Heart left ventricle (tissue), 16 donors: ENCODE measurements around the gene BCL6. TPM values are rescaled to one million over a fixed set of nuclear protein-coding genes. Genes with fewer than 3 reads are reported as not detected.

Source experiments
- ATAC-seq, 4 donors: fragments of 200-7000 bp; cut with Tn5 transposase; one replicate each; pipeline ENCODE4 v1.9.1; 2020 to 2022; ENCODE audit warnings: moderate library complexity in 4 of 4, mild to moderate bottlenecking in 3 of 4, moderate number of reproducible peaks in 1 of 4
- DNase-seq, 5 donors: peaks; one replicate each; pipeline ENCODE4 v3.0.0-alpha.2; 2020
- H3K27ac ChIP-seq, 12 donors: fragments of 200-600 bp; sonication (generic) in 4 of 12; one replicate each; pipeline versions ENCODE4 v1.5.0 to v1.8.0; 2016 to 2022; ENCODE audit warnings: mild to moderate bottlenecking in 2 of 12
- H3K27me3 ChIP-seq, 9 donors: fragments of 200-600 bp; sonication (generic) in 2 of 9; one replicate each; pipeline versions ENCODE4 v1.5.1 to v1.8.0; 2016 to 2022; ENCODE audit warnings: mild to moderate bottlenecking in 3 of 9
- H3K36me3 ChIP-seq, 9 donors: fragments of 200-600 bp; sonication (generic) in 2 of 9; one replicate each; pipeline versions ENCODE4 v1.5.0 to v1.8.0; 2018 to 2022; ENCODE audit warnings: mild to moderate bottlenecking in 2 of 9
- H3K4me1 ChIP-seq, 12 donors: fragments of 200-600 bp; sonication (generic) in 4 of 12; one replicate each; pipeline versions ENCODE4 v1.5.0 to v1.8.0; 2016 to 2022; ENCODE audit warnings: mild to moderate bottlenecking in 3 of 12
- H3K4me3 ChIP-seq, 12 donors: fragments of 200-600 bp; sonication (generic) in 4 of 12; one replicate each; pipeline versions ENCODE4 v1.5.0 to v1.8.0; 2017 to 2022; ENCODE audit warnings: mild to moderate bottlenecking in 9 of 12, moderate library complexity in 4 of 12
- H3K9me3 ChIP-seq, 12 donors: fragments of 200-600 bp; sonication (generic) in 4 of 12; one replicate each; pipeline versions ENCODE4 v1.5.0 to v1.8.0; 2016 to 2022; ENCODE audit warnings: mild to moderate bottlenecking in 1 of 12
- POLR2A ChIP-seq, 2 donors: fragments of 450-650 bp; IDR thresholded peaks; one replicate each; pipeline ENCODE4 v1.6.1; 2017; ENCODE audit warnings: antibody characterized with exemption in 2 of 2, mild to moderate bottlenecking in 2 of 2, moderate library complexity in 2 of 2
- WGBS, 4 donors: extraction: QIAGEN DNeasy Blood & Tissue Kit in 2 of 4; methylation state at CpG; one replicate each; pipeline versions ENCODE4 v1.1.5 to v1.1.7; 2013 to 2018; 5-methylcytosine and 5-hydroxymethylcytosine counted together
- intact Hi-C, 10 donors: fragments of 100-400 bp; cut with DNase I; formaldehyde crosslinking; loops; one replicate each; pipeline versions ENCODE4 v1.11.1 to v1.14.2; 2022
- polyA plus RNA-seq, 2 donors: library from polyadenylated mRNA; stranded (reverse); fragments of 200-250 nt; gene quantifications; one replicate each; pipeline ENCODE4 v1.2.3, GENCODE V29; 2013
- total RNA-seq, 9 donors: library from RNA; depleted of rRNA in 2 of 9; stranded (reverse); fragments of >200 nt in 2 of 9; fragmentation: NEBNext Ultra II Directional in 3 of 9; extraction: Animal tissue kit (Norgen Biotek cat#: 25700) in 3 of 9; gene quantifications; one replicate each; pipeline versions ENCODE4 v1.1.0 to v1.2.4, GENCODE V29; 2016 to 2023
- TF ChIP-seq, protein P1 (sequence below), 12 donors: fragments of 200-600 bp; sonication (generic) in 4 of 12; IDR thresholded peaks; one replicate each; pipeline versions ENCODE4 v1.5.0 to v1.8.0; 2018 to 2022; ENCODE audit warnings: antibody characterized with exemption in 12 of 12, mild to moderate bottlenecking in 5 of 12
- donor health status: ischemic (EF 13 %, LVEDD 7.1; RV severe dilation, severe dysfunction).
- donor health status: healthy with polysubstance abuse.
- donor health status: DM: no; HTN: yes; CAD: no.
- donor health status: DM: no; HTN: no; CAD: no.
- donor health status: ischemic (EF 25% LVEDD 6.9; RV normal size, moderate dysfunction).
- donor health status: ischemic (EF 25% LVEDD 5.7; RV mildly dilated, moderate dysfunction).
- donor health status: healthy.
- donor health status: DM: yes; HTN: yes; CAD: no.
- donor health status: ischemic (EF 35%, LVEDD 5.7; RV mildly dilated, moderate dysfunction).
- donor health status: nonischemic (EF 11% LVEDD 7.7; RV severe dilation, severe dysfunction).
- donor health status: DM: yes; HTN: yes; CAD: no.
- donor health status: PGD.
- donor health status: ischemic (EF 29% LVEDD 5.4; RV normal size, mild dysfunction).
- donor health status: nonischemic (EF 23%, LVEDD 6.1; RV moderate dilation, normal function).

BCL6 gene
- total and polyA plus RNA-seq, 11 donors = 29.3 to 109 (median 45.7) TPM

DNA sequence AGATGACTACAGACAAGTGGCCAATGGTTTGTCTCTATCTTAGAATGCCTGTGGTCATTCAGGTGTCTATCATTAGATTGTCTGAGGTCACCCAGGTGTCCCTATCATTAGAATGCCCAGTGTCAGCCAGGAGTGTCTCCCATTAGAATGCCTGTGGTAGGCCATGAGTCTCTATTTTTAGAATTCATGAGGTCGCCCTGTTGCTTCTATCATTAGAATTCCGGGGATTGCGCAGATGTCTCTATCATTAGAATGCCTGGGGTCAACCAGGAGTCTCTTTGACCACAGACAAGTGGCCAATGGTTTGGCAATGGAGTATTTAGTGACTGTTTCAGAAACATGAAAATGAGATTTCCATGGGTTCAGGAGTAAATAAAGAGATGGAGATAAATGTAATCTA lies 50.5 kb downstream of the BCL6 start:
- H3K27ac ChIP-seq = peak overlapping the region in 8 of 12 donors; percentile 20 to 55 (median 32)
- no peak overlapping the region for H3K4me3 ChIP-seq
- H3K9me3 ChIP-seq = no peaks in the 10 kb centered on the region
- peak; percentile 26 to 74 (median 52) for ATAC-seq
- DNase-seq = peak in 1 of 5 donors; percentile 35
- intact Hi-C loops = no loop called here
- H3K27me3 ChIP-seq = no peaks in the 10 kb centered on the region
- WGBS, 4 donors = 14 to 43% (median 26%) methylated on average over 3 of the region's 3 CpGs
- TF ChIP-seq, protein P1, sequence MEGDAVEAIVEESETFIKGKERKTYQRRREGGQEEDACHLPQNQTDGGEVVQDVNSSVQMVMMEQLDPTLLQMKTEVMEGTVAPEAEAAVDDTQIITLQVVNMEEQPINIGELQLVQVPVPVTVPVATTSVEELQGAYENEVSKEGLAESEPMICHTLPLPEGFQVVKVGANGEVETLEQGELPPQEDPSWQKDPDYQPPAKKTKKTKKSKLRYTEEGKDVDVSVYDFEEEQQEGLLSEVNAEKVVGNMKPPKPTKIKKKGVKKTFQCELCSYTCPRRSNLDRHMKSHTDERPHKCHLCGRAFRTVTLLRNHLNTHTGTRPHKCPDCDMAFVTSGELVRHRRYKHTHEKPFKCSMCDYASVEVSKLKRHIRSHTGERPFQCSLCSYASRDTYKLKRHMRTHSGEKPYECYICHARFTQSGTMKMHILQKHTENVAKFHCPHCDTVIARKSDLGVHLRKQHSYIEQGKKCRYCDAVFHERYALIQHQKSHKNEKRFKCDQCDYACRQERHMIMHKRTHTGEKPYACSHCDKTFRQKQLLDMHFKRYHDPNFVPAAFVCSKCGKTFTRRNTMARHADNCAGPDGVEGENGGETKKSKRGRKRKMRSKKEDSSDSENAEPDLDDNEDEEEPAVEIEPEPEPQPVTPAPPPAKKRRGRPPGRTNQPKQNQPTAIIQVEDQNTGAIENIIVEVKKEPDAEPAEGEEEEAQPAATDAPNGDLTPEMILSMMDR (IDR thresholded peaks at IDR 0.05) = no peak
- no peak for TF ChIP-seq POLR2A (IDR thresholded peaks at IDR 0.05)
- peaks cover 0 to 14% (median 0%) of the 10 kb centered on the region in 12 donors for H3K4me1 ChIP-seq
- no peaks in the 10 kb centered on the region for H3K36me3 ChIP-seq

DNA sequence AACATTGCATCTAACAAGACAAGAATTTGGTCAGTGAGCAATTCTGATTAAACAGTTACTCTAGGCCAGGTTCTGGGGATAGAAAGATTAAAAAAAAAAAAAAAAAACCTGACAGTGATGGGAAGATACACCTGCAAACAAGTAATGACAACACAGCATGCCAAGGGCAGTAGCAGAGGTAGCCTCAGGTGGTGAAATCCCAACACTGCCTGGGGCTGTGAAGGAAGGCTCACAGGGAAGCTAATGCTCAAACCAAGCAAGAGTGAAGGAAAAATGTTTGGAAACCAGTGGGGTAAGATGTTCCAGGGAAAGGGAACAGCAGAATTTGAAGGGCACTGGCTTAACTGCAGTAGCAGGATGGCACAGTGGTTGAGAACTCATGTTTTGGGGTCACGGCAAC lies 51.8 kb downstream of the BCL6 start:
- Histone ChIP-seq H3K27ac (no peak overlapping the region), H3K4me1 (peaks cover 0 to 14% (median 0%) of the 10 kb centered on the region in 12 donors), H3K4me3 (no peak overlapping the region), H3K36me3 (no peaks in the 10 kb centered on the region), H3K9me3 (no peaks in the 10 kb centered on the region), H3K27me3 (peaks cover 0 to 11% (median 0%) of the 10 kb centered on the region in 9 donors)
- TF ChIP-seq, protein P1 (IDR thresholded peaks at IDR 0.05) = no peak
- no peak for TF ChIP-seq POLR2A (IDR thresholded peaks at IDR 0.05)
- intact Hi-C loops = no loop called here
- 93 to 100% (median 96%) methylated on average over 1 of the region's 1 CpG for WGBS, 4 donors
- ATAC-seq = no peak
- no peak for DNase-seq

DNA sequence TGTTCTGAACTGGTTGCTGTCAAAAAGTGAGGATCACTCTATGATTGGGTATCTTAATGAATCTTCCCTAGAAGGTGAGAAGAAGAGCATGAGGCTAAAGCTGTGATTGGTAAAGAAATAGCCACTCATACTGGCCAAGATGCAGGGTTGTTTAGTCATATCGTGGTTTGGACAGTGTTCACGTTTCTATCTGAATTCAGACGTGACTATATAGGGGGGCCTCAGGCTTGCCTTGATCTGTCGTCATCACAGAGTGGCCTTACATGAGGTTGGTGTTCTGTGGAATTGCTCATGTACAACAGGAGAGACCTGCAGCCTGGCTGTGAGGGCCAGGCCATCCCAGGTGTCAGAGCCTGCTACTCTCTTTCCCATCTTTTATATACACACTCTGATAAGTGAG lies 55.3 kb downstream of the BCL6 start:
- Histone ChIP-seq H3K4me3 (no peak overlapping the region), H3K9me3 (peaks cover 0 to 20% (median 5%) of the 10 kb centered on the region in 12 donors), H3K4me1 (peaks cover 0 to 6% (median 0%) of the 10 kb centered on the region in 12 donors), H3K27ac (no peak overlapping the region), H3K27me3 (peaks cover 0 to 11% (median 0%) of the 10 kb centered on the region in 9 donors), H3K36me3 (no peaks in the 10 kb centered on the region)
- TF ChIP-seq, protein P1 (IDR thresholded peaks at IDR 0.05) = no peak
- no peak for TF ChIP-seq POLR2A (IDR thresholded peaks at IDR 0.05)
- intact Hi-C loops = no loop called here
- DNase-seq = no peak
- WGBS, 4 donors = 44 to 77% (median 64%) methylated on average over 4 of the region's 4 CpGs
- ATAC-seq = no peak

DNA sequence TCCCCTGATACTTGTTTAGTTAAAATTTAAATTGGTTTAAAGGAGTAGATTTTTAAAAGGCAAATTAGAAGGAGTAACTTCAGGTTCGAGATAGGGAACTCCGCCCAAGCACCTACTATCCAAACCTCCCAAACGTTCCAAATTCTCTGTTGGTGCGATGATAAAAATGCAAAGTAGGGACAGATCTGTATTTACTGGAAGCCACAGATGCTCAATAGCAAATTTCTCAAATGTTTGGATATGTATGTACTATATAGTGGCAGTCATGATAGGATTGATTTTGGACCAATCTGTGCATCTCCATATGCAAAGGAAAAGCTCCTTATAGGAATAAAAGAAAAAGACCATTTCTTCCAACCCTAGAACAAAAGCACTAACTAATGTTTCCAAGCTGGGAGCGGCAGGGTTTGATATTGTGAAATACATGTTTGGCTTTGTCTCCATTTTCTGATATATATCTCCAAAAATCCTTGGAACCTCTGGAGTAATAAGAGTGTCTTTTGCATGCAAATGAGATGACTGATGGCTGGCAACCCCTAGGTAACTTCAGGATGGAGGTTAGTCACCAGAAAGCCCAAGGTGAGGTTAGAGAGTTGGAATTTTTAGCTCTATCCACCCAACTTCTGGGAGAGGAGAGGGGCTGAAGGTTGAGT lies 58.5 kb downstream of the BCL6 start:
- no peaks in the 10 kb centered on the region for H3K4me1 ChIP-seq
- no peaks in the 10 kb centered on the region for H3K36me3 ChIP-seq
- intact Hi-C loops = no loop called here
- ATAC-seq (no peak), DNase-seq (no peak)
- WGBS, 4 donors = 89 to 94% (median 92%) methylated on average over 5 of the region's 5 CpGs
- peaks cover 0 to 23% (median 5%) of the 10 kb centered on the region in 12 donors for H3K9me3 ChIP-seq
- H3K27ac ChIP-seq = no peak overlapping the region
- TF ChIP-seq POLR2A (IDR thresholded peaks at IDR 0.05) = no peak
- TF ChIP-seq, protein P1 (IDR thresholded peaks at IDR 0.05) = no peak
- H3K27me3 ChIP-seq = peaks cover 0 to 11% (median 0%) of the 10 kb centered on the region in 9 donors
- H3K4me3 ChIP-seq = no peak overlapping the region
